ENCODE measurements around the gene DPEP2.
"Not testable (repeated sequence)": the region's sequence is repeated elsewhere in the genome, so short reads cannot be mapped to it uniquely, and the experiment has no call there.

Gene DPEP2

GRCh38 chr16:67977469-67978227, 21.6 kb downstream of the DPEP2 start:
- no peak for FAIRE-seq
- no peak for DNase-seq (ENCODE audit: low spot score)

- FAIRE-seq = no peak
- DNase-seq (ENCODE audit: low spot score) = no peak
These were observed 22.3 kb downstream of the DPEP2 start for GRCh38 chr16:67977005-67977404.

GRCh38 chr16:67976205-67976604, 23.1 kb downstream of the DPEP2 start:
- FAIRE-seq (no peak), DNase-seq (ENCODE audit: low spot score) (no peak)

- DNase-seq (ENCODE audit: low spot score) (no peak), FAIRE-seq (no peak)
These were observed 23.8 kb downstream of the DPEP2 start for GRCh38 chr16:67975321-67976105.

- FAIRE-seq = not testable (repeated sequence)
These were observed 27.0 kb downstream of the DPEP2 start for GRCh38 chr16:67972285-67972684.

GRCh38 chr16:67971111-67971510, 28.2 kb downstream of the DPEP2 start:
- no peak for FAIRE-seq
- no peak for DNase-seq (ENCODE audit: low spot score)

More at GRCh38 chr16:67972285-67972684, 27.0 kb downstream of the DPEP2 start:
- DNase-seq (ENCODE audit: low spot score) = not testable (repeated sequence)

- FAIRE-seq (no peak), DNase-seq (ENCODE audit: low spot score) (no peak)
These were observed 29.8 kb downstream of the DPEP2 start for GRCh38 chr16:67969254-67970039.

GRCh38 chr16:67968400-67969253, 30.7 kb downstream of the DPEP2 start, which contains the start of gene SLC12A4:
Gene SLC12A4 (minus strand): TSS chr16:67968637. CDS start chr16:67968553, 84 bp downstream.
- DNase-seq (ENCODE audit: low spot score) (peak; percentile 46), FAIRE-seq (no peak)

- DNase-seq (ENCODE audit: low spot score) (no peak), FAIRE-seq (no peak)
These were observed 31.3 kb downstream of the DPEP2 start for GRCh38 chr16:67967958-67968399.

GRCh38 chr16:67967183-67967957, 31.9 kb downstream of the DPEP2 start:
- DNase-seq (ENCODE audit: low spot score) (peak; percentile 25), FAIRE-seq (no peak)

- FAIRE-seq (no peak), DNase-seq (ENCODE audit: low spot score) (no peak)
These were observed 32.6 kb downstream of the DPEP2 start for GRCh38 chr16:67966549-67967182.

GRCh38 chr16:67965668-67966548, 33.4 kb downstream of the DPEP2 start:
- FAIRE-seq (no peak), DNase-seq (ENCODE audit: low spot score) (no peak)

- DNase-seq (ENCODE audit: low spot score) (no peak), FAIRE-seq (no peak)
These were observed 34.7 kb downstream of the DPEP2 start for GRCh38 chr16:67964477-67965131.

- DNase-seq (ENCODE audit: low spot score) = no peak
- no peak for FAIRE-seq
These were observed 35.5 kb downstream of the DPEP2 start for GRCh38 chr16:67963662-67964321.

GRCh38 chr16:67963292-67963661, 36.0 kb downstream of the DPEP2 start:
- no peak for FAIRE-seq
- no peak for DNase-seq (ENCODE audit: low spot score)

- no peak for DNase-seq (ENCODE audit: low spot score)
- FAIRE-seq = no peak
These were observed 37.1 kb downstream of the DPEP2 start for GRCh38 chr16:67962135-67962534.

GRCh38 chr16:67961551-67961957, 37.7 kb downstream of the DPEP2 start:
- FAIRE-seq (no peak), DNase-seq (ENCODE audit: low spot score) (no peak)
